Occipital lobe (tissue), 2 donors: ENCODE data around the gene BRPF1. TPM values are rescaled to one million over a fixed set of nuclear protein-coding genes. Genes with fewer than 3 reads are reported as not detected.

ENCODE experiments used
- DNase-seq: peaks from one replicate; lab custom pipeline; 2025; lab: John Stamatoyannopoulos, UW
- total RNA-seq: library from RNA; depleted of rRNA; stranded (reverse); fragments of >200 nt; gene quantifications from one replicate; pipeline ENCODE4 v1.2.3, GENCODE V29; 2014

Gene BRPF1, protein sequence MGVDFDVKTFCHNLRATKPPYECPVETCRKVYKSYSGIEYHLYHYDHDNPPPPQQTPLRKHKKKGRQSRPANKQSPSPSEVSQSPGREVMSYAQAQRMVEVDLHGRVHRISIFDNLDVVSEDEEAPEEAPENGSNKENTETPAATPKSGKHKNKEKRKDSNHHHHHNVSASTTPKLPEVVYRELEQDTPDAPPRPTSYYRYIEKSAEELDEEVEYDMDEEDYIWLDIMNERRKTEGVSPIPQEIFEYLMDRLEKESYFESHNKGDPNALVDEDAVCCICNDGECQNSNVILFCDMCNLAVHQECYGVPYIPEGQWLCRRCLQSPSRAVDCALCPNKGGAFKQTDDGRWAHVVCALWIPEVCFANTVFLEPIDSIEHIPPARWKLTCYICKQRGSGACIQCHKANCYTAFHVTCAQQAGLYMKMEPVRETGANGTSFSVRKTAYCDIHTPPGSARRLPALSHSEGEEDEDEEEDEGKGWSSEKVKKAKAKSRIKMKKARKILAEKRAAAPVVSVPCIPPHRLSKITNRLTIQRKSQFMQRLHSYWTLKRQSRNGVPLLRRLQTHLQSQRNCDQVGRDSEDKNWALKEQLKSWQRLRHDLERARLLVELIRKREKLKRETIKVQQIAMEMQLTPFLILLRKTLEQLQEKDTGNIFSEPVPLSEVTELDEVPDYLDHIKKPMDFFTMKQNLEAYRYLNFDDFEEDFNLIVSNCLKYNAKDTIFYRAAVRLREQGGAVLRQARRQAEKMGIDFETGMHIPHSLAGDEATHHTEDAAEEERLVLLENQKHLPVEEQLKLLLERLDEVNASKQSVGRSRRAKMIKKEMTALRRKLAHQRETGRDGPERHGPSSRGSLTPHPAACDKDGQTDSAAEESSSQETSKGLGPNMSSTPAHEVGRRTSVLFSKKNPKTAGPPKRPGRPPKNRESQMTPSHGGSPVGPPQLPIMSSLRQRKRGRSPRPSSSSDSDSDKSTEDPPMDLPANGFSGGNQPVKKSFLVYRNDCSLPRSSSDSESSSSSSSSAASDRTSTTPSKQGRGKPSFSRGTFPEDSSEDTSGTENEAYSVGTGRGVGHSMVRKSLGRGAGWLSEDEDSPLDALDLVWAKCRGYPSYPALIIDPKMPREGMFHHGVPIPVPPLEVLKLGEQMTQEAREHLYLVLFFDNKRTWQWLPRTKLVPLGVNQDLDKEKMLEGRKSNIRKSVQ (N-terminal part only)
- 16.8 TPM for total RNA-seq

DNA sequence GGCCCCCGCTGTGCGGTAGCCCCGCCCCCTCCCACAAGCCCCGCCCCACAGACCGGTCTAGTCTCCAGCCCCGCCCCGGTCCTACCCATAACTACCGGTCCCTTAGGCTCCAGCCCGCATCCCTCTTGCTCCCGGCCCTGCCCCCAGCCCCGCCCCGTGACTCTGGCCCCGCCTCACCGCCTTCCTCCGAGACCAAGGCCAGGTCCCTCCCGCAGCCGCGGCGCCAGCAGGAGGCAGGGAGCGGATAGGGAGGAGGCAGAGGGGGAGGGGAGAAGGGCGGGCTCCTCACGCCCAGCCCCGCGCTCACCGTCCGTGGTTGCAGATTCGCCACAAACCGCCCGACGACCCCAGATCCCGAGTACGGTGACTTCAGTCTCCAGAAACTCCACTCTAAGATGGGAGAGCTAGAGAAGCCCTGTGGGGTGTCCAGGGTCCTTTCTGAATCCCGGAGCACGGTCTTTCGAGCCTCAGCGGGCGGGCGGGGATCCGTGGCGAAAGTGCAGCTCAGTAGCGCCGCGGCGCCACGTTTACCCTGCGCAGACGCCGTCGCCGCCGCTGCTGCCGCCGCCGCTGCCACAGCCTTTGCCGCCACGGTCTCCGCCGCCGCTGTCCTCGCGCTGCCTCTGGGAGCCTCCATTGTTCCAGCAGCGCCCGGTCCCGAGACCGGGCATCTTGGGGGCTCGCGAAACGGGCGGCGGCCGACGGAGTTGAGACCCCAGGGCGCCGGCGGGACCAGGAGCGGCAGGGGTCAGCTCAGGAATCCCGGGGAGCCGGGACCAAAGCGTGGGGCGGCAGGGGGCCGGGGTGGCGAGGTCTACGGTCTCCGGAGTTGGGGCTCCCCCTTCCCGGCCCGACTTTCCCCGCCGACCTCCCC, at the start of gene BRPF1:
Gene BRPF1 (plus strand): TSS at position 530 of the 874 bp plus-strand sequence. CDS start 2,406 bp downstream, outside the sequence.
- DNase-seq: peak; percentile 100

- no peak for DNase-seq
Measured at GRCh38 chr3:9682096-9682495, 49.4 kb upstream of the BRPF1 start.

GRCh38 chr3:9683426-9683825, 48.1 kb upstream of the BRPF1 start:
- DNase-seq: no peak

- no peak for DNase-seq
Measured at GRCh38 chr3:9685216-9686049, 46.1 kb upstream of the BRPF1 start.

DNA sequence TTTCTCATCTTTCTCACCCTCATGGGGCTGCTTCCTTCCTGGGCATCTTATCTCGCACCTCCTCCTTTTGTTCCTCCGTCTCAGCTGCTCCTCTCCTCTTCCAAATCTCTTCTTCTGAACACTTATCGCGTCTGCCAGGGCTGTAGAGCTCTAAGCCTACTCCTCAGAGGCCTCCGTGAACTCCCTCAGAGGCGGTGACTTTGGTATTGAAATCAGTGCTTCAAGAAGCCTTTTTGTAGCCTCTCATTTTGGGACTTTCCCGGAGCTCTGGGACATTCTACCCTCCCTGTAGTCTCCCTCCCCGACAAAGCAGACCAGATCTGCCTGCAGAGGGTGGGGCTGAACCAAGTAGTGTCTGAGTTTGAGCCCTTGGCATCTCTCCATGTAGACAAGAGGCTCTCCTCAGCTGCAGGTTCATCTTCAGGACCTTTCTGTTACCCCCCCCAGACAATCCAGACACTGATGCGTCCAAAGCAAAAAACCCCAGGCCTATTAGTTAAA, 45.4 kb upstream of the BRPF1 start:
- no peak for DNase-seq

- DNase-seq: no peak
Measured at GRCh38 chr3:9686703-9687102, 44.8 kb upstream of the BRPF1 start.

- no peak for DNase-seq
Measured at GRCh38 chr3:9687514-9687913, 44.0 kb upstream of the BRPF1 start.

DNA sequence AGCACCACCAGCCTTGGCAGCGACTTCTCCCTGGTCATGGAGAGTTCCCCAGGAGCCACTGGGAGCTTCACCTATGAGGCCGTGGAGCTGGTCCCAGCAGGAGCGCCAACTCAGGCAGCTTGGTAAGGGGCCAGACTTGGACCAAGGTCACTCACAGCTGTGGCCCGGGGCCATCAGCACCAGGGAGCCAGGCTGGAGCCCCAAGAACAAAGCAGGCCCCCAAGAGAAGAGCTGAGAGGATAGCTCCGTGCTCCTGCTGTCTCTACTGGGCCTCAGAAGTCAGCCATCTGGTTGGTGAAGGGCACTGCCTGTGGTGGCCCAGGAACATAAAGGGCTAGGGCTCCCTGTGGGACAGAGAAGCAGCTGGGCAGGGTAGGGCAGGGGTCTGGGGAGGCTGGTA, 42.6 kb upstream of the BRPF1 start:
- no peak for DNase-seq

DNA sequence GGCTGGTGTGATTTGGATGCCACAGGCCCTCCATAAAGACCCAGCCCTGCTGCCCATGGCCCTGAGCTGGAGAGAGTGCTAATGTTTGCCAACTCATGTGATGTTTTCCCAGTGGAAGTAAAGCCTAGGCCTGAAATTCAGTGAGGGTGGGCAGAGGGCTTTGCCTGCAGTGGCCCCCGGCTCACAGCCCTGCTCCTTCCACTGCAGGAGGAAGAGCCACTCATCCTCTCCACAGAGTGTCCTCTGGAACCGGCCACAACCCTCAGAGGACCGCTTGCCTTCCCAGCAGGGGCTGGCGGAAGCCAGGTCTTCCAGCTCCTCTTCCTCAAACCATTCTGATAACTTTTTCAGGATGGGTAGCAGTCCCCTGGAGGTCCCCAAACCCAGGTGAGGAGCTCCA, 41.8 kb upstream of the BRPF1 start:
- no peak for DNase-seq

DNA sequence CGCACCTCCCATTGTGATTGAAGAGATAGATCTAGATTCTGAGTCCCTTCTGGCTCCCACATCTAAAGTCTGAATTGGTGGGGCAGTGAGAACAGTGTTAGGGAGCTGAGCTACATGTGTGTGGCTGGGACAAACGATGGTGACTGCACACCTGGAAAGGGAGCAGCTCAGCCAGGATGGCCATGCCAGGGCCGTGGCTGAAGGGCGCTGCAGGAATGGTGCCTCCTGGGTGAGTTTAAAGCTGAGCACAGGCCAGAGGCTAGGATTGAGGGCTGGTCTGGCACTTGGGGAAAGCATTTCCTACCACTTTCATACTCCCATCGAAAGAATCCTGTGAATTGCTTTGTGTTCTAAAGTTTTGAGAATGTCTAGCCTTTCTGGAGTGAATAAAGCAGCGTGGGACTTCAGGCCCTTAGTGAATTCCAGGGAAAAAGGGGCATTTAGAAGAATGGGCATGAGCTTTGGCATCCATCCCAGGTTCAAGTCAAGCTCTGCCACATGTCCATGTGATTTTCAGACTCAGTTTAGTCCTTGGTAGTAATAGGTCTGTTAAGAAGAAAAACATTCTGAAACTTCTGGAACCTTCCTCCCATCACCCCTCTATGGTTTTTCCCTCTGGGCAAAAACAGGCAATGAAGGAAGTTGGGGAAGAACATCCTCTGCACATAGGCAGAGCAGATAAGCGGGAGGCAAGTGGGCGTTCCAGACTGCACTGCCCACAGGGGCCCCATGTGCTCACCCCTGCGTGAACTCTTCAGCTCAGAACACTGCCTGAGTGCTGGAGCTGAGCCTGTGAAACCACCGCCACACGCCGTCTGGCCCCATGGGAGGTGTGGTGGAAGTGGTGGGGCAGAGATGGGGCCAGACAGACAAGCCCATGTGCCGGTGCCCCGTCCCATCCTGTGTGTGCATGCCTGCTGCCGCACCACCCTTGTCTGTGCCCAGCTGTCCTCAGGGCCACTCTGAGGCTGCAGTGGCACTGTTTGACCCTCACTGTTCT, 40.8 kb upstream of the BRPF1 start:
- no peak for DNase-seq

- no peak for DNase-seq
Measured at GRCh38 chr3:9691636-9692035, 39.9 kb upstream of the BRPF1 start.

- no peak for DNase-seq
Measured at GRCh38 chr3:9692416-9692815, 39.1 kb upstream of the BRPF1 start.

GRCh38 chr3:9695345-9695744, 36.2 kb upstream of the BRPF1 start:
- DNase-seq: no peak

DNA sequence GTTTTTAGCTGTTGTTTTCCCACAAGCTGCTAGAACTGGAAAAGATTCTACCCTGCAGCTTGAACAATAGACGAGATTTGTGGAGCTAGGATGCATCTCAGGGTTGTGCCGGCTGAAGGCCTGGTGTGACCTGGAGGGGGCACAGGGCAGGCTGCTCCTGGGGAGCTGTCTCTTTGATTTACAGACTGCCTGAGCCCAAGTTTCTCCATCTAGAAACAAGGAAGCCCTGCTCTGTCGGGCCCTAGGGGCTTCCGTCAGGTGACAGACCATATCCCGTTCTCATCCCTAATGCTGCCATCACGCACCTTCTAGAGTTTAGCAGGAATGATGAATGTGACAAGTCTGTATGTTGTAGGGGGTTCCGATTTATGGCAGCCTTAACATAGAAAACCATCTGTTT, 35.8 kb upstream of the BRPF1 start:
- DNase-seq: no peak

GRCh38 chr3:9696480-9697220, 34.9 kb upstream of the BRPF1 start:
- DNase-seq: no peak

DNA sequence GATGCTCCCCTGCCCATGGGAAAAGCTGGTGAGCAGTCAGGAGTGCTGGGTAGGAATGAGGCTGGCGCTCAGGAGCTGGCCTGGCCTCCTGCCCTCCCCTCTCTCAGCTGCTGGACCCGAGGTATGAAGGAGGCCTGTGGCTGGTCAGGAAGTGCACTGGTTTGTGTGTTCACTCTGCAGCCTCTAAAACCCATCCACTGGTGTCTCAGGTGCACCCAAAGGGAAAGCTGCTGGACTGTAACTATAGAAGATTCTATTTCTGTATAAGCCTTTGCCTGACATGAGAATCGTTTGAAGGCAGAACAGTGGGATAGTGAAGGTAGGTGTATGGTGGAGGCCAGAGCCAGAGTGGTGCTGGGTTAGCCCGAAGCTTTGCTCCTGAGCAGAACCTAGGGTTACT, 33.6 kb upstream of the BRPF1 start:
- DNase-seq: no peak

GRCh38 chr3:9698293-9698692, 33.2 kb upstream of the BRPF1 start:
- no peak for DNase-seq

DNA sequence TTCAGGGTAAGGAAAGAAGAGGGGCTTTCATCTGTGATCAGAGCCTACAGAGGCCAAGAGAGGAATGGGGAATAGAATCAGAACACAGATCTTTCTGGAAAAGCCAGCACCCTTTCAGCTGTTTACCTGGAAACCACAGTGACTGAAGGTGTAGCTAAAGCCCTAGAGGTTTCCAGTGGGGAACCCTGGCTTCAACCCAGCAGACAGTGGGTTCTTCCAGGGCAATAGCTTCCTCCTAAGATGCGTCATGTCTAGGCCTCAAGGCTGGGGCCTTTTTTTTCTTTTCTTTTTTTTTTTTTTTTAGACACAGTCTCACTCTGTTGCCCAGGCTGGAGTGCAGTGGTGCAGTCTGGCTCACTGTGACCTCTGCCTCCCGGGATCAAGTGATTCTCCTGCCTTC, 31.0 kb upstream of the BRPF1 start:
- no peak for DNase-seq
